Stomach smooth muscle (tissue), 2 donors: ENCODE data around the gene PCDHGC4.

Experiments used
- H3K27ac ChIP-seq: one replicate; pipeline ENCODE4 v1.7.0; 2013; ENCODE audit warnings: mild to moderate bottlenecking, low read length, inconsistent platforms
- H3K27me3 ChIP-seq, 2 donors: one replicate each; pipeline ENCODE4 v1.7.0; 2013; ENCODE audit warnings: low read length in 2 of 2; ENCODE audit not compliant: insufficient read depth in 2 of 2, control insufficient read depth in 1 of 2
- H3K36me3 ChIP-seq, 2 donors: one replicate each; pipeline ENCODE4 v1.7.0; 2013; ENCODE audit warnings: low read length in 2 of 2; ENCODE audit not compliant: control insufficient read depth in 2 of 2, insufficient read depth in 2 of 2
- H3K4me1 ChIP-seq: one replicate; pipeline ENCODE4 v1.7.0; 2013; ENCODE audit warnings: low read length; ENCODE audit not compliant: control insufficient read depth, insufficient read depth
- H3K4me3 ChIP-seq, 2 donors: one replicate each; pipeline ENCODE4 v1.7.0; 2013; ENCODE audit warnings: low read length in 2 of 2
- H3K9ac ChIP-seq, 2 donors: one replicate each; pipeline ENCODE4 v1.7.0; 2013; ENCODE audit warnings: low read length in 2 of 2, mild to moderate bottlenecking in 1 of 2
- H3K9me3 ChIP-seq, 2 donors: one replicate each; pipeline ENCODE4 v1.7.0; 2013; ENCODE audit warnings: low read length in 2 of 2; ENCODE audit not compliant: control insufficient read depth in 2 of 2
- donor health status: healthy.
- donor health status: Pancreatic carcinoma.

Gene PCDHGC4

DNA sequence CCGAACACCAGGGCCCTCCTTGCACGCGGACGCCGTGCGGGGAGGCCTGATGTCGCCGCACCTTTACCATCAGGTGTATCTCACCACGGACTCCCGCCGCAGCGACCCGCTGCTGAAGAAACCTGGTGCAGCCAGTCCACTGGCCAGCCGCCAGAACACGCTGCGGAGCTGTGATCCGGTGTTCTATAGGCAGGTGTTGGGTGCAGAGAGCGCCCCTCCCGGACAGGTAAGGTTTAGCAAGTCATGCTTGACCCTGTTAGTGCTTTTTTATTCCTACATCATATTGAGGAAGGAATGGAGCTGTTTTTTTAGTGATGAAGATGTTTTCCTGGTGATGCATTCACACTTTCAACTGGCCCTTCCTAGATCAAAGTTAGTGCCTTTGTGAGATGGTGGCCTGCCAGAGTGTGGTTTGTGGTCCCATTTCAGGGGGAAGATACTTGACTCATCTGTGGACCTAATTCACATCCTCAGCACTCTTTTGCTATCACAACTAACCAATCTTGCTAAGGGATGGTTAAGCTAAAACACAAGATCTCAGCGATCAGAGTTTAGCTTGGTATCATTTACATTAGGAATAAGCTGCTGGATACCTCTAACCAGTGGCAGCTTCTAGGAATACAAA, 6.4 kb upstream of the PCDHGC4 start:
- Histone ChIP-seq H3K4me1 (peaks cover 41% of the 10 kb centered on the region), H3K27ac (no peak overlapping the region), H3K4me3 (peak overlapping the region; percentile 84 to 99), H3K9me3 (no peaks in the 10 kb centered on the region), H3K27me3 (no peaks in the 10 kb centered on the region), H3K36me3 (peaks cover 0 to 2% of the 10 kb centered on the region in 2 donors), H3K9ac (no peak overlapping the region)

DNA sequence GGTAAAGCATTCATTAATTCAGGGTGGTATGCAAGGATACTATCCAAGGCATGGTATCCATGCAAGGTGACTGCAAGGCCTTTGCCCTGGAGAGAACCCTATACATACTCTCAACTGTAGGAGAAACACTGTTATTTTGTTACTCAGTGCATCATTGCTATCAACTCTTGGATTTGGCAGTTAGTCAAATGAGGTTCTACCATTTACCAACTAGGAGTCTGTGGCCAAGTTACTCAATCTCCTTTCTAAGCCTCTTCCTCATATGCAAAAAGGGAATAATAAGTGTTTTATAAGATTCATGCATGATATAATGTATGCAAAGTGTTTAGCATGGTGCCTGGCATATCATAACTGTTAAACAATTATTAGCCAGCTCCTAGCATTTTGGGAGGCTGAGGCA, 5.1 kb upstream of the PCDHGC4 start:
- peaks cover 0 to 2% of the 10 kb centered on the region in 2 donors for H3K36me3 ChIP-seq
- peak overlapping the region; percentile 1 to 61 for H3K4me3 ChIP-seq
- no peaks in the 10 kb centered on the region for H3K9me3 ChIP-seq
- H3K9ac ChIP-seq: no peak overlapping the region
- no peaks in the 10 kb centered on the region for H3K27me3 ChIP-seq
- peaks cover 51% of the 10 kb centered on the region for H3K4me1 ChIP-seq
- no peak overlapping the region for H3K27ac ChIP-seq

DNA sequence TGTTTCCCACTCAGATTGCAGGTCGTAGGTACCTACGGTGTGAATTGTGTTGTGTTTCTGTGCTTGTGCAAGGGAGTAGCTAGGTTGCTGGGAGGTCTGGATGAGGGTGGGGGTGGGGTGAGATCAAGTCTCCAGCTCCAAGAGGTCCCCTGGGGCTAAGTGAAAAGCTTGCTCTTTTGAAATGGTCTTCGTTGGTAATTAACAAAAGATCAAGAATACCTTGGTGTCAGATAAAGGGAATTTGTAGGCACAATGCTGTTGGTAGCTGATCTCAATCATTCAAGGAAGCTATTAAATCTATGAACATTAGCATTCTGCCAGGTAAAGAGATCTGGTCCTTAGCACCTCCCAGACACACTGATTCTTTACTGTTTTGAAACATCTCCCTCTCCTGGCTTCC, 928 bp upstream of the PCDHGC4 start:
- Histone ChIP-seq H3K4me3 (peak overlapping the region in 1 of 2 donors; percentile 72), H3K4me1 (peaks cover 53% of the 10 kb centered on the region), H3K9ac (no peak overlapping the region)

DNA sequence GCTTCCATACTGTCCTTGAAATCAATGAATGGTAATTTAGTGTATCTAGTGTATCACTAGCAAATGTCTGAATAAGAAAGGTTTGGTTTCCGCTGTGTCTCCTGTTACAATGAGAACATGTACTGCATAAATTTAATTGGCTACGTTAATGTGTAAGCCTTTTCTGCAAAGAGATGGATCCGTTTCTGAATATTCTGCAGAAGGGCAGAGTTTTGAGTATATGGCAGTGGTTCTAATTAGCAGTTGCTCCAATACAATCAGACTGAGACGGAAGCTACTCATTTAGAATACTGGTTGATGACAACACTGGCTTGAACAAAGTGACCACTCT, 555 bp upstream of the PCDHGC4 start:
- Histone ChIP-seq H3K36me3 (peaks cover 4 to 7% of the 10 kb centered on the region in 2 donors), H3K9ac (no peak overlapping the region), H3K27me3 (no peaks in the 10 kb centered on the region), H3K9me3 (no peaks in the 10 kb centered on the region), H3K4me1 (peaks cover 53% of the 10 kb centered on the region), H3K27ac (no peak overlapping the region), H3K4me3 (peak overlapping the region; percentile 63 to 72)

More for the DNA sequence above, 928 bp upstream of the PCDHGC4 start:
- no peaks in the 10 kb centered on the region for H3K9me3 ChIP-seq
- H3K36me3 ChIP-seq: peaks cover 5 to 7% of the 10 kb centered on the region in 2 donors
- H3K27me3 ChIP-seq: no peaks in the 10 kb centered on the region
- H3K27ac ChIP-seq: no peak overlapping the region

DNA sequence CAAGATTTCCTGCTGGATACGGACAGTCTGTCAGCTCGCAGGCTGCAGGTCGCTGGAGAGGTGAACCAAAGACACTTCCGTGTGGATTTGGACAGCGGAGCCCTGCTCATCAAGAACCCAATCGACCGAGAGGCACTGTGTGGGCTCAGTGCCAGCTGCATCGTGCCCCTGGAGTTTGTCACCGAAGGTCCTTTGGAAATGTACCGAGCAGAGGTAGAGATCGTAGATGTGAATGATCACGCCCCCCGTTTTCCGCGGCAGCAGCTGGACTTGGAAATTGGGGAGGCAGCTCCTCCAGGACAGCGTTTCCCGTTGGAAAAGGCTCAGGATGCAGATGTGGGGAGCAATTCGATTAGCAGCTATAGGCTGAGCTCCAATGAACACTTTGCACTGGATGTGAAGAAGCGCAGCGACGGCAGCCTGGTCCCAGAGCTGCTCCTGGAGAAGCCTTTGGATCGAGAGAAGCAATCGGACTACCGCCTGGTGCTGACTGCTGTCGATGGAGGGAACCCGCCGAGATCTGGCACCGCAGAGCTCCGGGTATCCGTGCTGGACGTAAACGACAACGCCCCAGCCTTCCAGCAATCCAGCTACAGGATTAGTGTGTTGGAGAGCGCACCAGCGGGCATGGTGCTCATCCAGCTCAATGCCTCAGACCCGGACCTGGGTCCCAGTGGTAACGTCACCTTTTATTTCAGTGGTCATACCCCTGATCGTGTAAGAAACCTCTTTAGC, 658 bp downstream of the PCDHGC4 start:
- Histone ChIP-seq H3K9ac (peak overlapping the region; percentile 35 to 47), H3K27me3 (no peaks in the 10 kb centered on the region), H3K4me3 (peak overlapping the region; percentile 63 to 72), H3K9me3 (no peaks in the 10 kb centered on the region), H3K27ac (no peak overlapping the region), H3K36me3 (peaks cover 8 to 13% of the 10 kb centered on the region in 2 donors), H3K4me1 (peaks cover 42% of the 10 kb centered on the region)

DNA sequence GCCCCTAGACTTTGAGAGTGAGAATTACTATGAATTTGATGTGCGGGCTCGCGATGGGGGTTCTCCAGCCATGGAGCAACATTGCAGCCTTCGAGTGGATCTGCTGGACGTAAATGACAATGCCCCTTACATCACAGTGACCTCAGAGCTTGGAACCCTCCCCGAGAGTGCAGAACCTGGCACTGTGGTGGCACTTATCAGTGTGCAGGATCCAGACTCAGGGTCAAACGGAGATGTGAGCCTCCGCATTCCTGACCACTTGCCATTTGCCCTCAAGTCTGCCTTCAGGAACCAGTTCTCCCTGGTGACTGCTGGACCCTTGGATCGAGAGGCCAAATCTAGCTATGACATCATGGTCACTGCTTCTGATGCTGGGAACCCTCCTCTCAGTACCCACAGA, 1.3 kb downstream of the PCDHGC4 start:
- Histone ChIP-seq H3K9me3 (no peaks in the 10 kb centered on the region), H3K27ac (no peak overlapping the region), H3K4me1 (peaks cover 39% of the 10 kb centered on the region), H3K36me3 (peaks cover 8 to 18% of the 10 kb centered on the region in 2 donors), H3K27me3 (no peaks in the 10 kb centered on the region), H3K9ac (no peak overlapping the region), H3K4me3 (no peak overlapping the region)

DNA sequence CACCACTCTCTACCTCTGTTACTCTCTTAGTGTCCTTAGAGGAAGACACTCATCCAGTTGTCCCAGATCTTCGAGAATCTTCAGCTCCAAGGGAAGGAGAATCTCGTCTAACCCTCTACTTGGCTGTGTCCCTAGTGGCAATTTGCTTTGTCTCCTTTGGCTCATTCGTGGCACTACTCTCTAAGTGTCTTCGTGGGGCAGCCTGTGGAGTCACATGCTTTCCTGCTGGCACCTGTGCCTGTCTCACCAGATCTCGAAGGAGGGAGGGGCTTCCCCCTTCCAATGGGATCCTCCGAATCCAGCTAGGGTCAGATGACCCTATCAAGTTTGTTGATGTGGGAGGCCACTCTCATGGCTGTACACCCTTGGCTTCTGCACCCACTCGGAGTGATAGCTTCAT, 2.3 kb downstream of the PCDHGC4 start:
- Histone ChIP-seq H3K9me3 (no peaks in the 10 kb centered on the region), H3K4me1 (peaks cover 44% of the 10 kb centered on the region), H3K27me3 (no peaks in the 10 kb centered on the region), H3K4me3 (no peak overlapping the region), H3K27ac (no peak overlapping the region), H3K36me3 (peaks cover 8 to 19% of the 10 kb centered on the region in 2 donors), H3K9ac (no peak overlapping the region)

DNA sequence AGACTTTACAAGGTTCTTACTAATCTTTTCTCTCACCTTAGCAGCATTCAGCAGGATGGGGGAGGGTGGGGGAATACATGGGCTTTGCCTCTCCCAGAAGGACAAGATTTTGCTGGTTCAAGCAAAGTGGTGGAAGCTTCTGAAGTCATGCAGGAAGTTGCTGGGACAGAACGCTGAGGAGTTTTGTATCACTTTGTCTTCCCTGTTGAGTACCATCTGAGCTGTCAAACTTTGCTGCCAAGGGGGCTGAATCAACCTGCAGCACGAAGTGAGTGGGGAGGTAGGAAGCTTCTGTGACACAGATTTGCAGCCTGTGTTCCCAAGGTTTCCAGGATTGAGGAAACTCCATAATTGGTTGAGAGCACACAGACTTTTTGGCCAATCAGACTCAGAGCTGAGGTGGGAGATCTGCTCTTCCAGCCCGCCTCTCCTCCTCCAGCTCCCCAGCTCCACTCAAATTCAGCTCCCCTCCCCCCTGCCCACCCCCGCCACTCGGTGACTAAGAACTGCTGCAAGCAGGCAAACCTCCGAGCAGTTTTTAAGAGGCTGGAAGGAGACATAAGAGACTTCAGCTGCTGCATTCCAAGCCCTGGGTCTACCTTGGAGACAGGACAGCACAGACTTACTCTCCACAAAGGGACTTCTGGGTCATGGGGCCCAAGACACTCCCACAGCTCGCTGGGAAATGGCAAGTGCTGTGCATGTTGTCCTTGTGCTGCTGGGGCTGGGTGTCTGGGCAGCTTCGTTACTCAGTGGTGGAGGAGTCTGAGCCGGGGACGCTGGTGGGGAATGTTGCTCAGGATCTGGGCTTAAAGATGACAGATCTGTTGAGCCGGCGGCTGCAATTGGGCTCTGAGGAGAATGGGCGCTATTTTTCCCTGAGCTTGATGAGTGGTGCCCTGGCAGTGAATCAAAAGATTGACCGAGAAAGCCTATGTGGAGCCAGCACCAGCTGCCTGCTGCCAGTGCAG, 4.0 kb downstream of the PCDHGC4 start, which contains the start of gene PCDHGC5:
Gene PCDHGC5, plus strand, starts transcription at position 491 of the 971 bp plus-strand sequence. Its CDS starts 160 bp downstream, at position 651.
- Histone ChIP-seq H3K9me3 (no peaks in the 10 kb centered on the region), H3K27me3 (no peaks in the 10 kb centered on the region), H3K4me3 (no peak within 1 kb of the TSS), H3K36me3 (peaks cover 8 to 19% of the 10 kb centered on the region in 2 donors), H3K9ac (no peak within 1 kb of the TSS), H3K4me1 (peaks cover 45% of the 10 kb centered on the region), H3K27ac (no peak within 1 kb of the TSS)

DNA sequence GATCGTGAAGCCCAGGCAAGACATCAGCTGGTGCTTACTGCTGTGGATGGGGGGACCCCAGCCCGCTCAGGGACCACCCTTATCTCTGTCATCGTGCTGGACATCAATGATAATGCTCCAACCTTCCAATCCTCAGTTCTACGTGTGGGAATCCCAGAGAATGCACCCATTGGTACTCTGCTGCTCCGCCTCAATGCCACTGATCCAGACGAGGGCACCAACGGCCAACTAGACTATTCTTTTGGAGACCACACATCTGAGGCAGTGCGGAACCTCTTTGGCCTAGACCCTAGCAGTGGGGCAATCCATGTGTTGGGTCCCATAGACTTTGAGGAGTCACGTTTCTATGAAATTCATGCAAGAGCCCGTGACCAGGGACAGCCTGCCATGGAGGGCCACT, 5.0 kb downstream of the PCDHGC4 start:
- H3K4me3 ChIP-seq: no peak overlapping the region
- H3K36me3 ChIP-seq: peaks cover 8 to 19% of the 10 kb centered on the region in 2 donors
- no peaks in the 10 kb centered on the region for H3K9me3 ChIP-seq
- no peak overlapping the region for H3K27ac ChIP-seq
- peaks cover 45% of the 10 kb centered on the region for H3K4me1 ChIP-seq
- no peaks in the 10 kb centered on the region for H3K27me3 ChIP-seq
- H3K9ac ChIP-seq: no peak overlapping the region

DNA sequence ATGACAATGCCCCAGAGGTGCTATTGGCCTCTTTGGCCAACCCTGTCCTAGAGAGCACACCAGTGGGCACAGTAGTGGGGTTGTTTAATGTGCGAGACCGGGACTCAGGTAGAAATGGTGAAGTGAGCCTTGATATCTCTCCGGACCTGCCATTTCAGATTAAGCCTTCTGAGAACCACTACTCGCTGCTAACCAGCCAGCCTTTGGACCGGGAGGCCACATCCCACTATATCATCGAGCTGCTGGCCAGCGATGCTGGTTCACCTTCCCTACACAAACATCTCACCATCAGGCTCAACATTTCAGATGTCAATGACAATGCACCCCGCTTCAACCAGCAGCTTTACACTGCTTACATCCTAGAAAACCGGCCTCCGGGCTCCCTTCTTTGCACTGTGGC, 5.4 kb downstream of the PCDHGC4 start:
- Histone ChIP-seq H3K9ac (no peak overlapping the region), H3K27ac (no peak overlapping the region), H3K9me3 (no peaks in the 10 kb centered on the region), H3K36me3 (peaks cover 8 to 20% of the 10 kb centered on the region in 2 donors), H3K27me3 (no peaks in the 10 kb centered on the region), H3K4me1 (peaks cover 45% of the 10 kb centered on the region), H3K4me3 (no peak overlapping the region)
